ENCODE measurements around the gene ZNF821. TPM values are rescaled to one million over a fixed set of nuclear protein-coding genes. Genes with fewer than 3 reads are reported as not detected.
"Not testable (repeated sequence)": the region's sequence is repeated elsewhere in the genome, so short reads cannot be mapped to it uniquely, and the experiment has no call there.

ZNF821 gene
- total RNA-seq, 1 donor from 2014 or later, result 35.1 TPM

DNA sequence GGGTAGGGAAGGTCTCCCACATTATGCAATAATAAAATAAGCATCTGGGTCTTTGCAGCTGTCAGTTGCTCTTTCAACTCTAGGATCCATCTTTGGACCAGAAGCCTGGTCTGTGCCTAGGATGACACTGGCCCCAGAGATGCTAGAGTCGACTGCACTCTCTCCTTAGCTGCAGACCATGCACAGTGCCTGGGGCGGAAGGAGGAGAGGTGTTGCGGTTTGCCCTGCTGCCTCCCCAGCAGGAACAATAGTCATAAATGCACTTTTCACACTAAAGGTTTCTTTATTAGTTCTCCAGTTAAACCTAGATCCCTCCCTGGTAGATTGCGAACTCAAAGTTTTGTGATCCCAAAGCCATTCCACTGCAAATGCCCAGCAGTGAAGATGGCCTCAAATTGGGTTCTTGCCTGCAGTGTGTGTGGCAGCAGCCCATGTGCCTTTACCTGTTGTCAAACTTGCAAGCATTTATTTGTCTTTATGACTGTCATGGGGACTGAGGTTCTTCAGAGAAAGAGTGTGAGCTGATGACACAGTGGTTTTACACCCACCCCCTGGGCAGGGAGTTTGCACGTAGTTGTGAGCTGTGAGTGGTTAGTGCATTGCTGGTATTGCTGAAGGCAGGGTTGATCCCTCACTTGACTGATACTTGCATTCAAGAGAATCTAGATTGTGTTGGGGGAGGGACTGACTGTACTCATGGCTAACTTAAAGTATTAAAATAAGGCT is 27.9 kb downstream of the ZNF821 start:
- no peak for DNase-seq

DNA sequence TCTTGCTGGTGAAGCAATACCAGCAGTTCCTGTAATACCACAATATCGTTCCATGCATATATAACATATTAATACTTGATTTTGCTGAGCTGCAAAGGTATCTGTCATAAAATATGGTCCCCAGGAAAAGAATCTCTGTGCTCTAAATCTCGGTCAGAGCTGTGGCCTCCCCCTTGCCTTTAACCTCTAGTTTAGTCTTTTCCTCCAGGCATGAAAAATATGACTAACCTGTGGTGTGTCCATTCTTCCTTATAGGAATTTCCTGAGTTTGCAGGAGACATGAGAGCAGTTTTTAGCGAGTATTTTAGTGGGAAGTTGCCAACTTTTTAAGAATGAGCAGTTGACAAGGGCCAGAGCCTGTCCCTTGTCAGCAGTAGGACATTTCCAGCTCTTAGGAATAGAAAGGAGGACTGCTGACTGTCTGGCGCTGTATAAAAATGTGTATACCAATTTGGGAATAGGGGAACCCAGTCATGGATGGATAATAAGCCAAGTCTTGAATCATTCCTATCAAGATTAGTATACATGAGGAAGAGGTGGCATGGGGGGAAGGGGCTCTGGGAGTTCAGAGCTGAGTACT is 29.5 kb downstream of the ZNF821 start:
- DNase-seq, result no peak

DNA sequence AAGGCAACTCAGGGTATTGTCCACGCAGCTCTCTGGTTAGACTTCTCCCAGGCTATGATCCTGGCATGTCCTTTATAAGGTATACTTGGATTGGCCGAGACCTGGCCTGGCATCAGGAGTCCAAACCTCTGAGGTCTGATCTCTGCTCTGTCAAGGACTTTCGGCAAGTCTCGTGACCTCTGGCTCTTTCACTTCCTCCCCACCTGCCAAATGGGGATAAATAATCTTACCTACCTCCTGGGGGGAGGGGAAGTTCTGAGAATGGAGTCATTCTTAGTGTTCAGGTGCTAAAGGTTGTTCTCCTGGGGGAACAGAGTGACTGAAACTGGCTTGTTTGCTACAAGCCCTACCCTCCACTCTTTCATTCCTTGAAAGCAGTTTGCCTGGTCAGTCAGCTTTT is 30.6 kb downstream of the ZNF821 start:
- no peak for DNase-seq

DNA sequence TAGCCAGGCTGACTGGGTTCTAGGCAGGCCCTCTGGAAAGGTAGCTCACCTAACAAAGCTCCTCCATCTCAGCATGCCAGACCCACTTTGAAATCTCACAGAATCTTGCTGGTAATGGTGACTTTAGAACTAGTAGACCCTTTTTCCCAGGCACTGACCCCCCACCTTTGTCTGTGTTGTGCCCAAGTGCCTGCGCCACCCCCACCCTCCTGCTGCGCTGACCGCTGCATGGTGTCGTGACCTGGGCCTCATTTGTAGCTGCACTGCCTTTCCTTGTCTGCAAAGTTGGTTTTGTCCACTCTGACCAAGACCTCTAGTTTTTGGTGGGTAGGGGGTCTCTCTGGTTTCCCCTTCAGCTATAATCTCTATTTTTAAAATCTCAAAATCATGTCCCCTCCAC is 31.4 kb downstream of the ZNF821 start:
- no peak for DNase-seq

DNA sequence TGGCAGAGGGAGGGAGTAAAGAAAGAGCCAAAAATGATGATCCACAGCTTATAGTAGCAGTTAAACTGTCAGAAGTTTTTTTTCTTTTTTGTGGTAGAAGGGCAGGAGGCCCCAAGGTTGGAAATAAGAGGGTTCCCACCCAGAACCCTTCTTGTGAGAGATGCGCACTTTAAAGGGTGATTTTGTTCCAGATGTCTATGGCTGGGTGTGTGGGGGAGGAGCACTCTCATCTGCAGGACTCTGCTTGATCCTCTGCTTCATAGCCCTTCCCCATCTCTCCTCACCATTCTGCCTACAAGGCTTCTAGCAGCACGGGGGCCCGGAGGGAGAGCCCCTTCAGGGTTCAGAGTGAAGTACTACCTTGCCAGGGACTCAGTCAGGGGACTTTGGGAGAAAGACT is 31.8 kb downstream of the ZNF821 start:
- no peak for DNase-seq

DNA sequence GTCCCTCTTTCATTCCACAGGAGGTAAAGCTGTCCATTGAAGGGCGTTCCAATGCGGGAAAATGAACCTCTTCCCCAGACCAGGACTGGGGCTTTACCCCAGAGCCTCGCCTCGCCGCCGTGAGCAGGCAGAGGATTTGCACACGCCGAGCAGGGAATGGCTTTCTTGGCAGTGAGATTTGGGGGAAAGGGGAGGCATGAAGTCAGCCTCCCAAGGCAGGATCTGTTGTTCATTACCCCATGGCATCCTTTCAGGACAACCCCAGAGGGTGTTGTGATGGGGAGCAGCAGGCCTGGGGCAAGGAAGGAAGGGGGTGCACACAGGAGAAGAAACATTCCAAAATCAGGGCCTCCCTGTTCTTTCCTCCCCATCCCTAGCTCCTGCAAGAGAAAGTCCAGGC is 32.2 kb downstream of the ZNF821 start:
- DNase-seq, result no peak

DNA sequence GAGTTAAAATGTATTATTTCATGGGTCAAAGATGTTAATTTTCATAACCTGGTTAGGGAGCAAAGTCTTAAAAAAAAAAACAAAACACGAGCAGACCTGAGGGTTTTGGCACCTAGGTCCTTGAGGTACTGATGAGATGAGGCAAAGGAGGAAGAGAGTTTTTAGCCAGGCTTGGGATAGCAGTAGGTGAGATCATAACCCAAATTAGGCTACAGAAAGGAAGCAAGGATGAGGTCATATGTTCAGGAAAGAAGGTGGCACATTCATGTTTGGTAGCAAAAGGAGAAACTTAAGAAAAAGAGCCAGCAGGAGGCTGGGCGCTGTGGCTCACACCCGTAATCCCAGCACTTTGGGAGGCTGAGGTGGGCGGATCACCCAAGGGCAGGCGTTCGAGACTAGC is 35.4 kb downstream of the ZNF821 start:
- DNase-seq, result no peak

DNA sequence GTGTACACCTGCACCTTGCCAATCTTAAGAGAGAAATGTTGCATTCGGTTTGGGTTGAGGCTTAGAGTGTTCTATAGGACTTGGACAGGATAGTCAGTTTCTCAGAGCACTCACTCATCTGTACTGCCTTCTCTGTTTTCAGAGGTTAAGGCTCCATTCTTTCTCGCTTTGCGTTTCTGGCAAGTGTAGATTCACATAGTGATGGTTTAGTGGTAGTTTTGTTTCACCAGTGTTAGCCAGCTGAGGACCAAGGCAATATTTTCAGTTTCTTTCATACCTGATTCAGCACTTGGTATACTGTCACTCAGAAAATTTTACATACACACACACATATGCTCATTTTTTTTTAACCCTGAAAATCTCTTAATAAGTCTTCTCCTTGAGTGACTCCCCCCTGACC is 36.9 kb downstream of the ZNF821 start:
- no peak for DNase-seq

DNA sequence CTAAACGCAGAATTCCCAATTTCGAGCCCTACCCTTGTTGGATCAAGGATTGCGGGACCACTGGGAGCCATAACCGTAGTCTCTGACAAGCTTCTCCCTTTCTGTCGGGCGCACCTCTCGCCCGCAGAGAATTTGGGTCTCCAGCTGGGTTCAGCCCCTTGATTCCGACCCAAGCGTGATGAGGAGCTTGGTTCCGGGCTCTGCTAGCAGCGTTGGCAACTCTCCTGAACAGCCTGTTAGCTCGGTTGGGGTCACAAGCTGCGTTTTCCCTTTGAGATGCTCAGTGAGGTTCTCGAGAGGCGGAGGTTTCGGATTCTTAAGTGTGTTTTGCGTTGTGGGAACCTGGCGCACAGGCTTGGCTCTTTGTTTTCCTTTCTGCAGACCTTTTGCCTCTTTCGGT is 37.6 kb downstream of the ZNF821 start:
- DNase-seq, result no peak

DNA sequence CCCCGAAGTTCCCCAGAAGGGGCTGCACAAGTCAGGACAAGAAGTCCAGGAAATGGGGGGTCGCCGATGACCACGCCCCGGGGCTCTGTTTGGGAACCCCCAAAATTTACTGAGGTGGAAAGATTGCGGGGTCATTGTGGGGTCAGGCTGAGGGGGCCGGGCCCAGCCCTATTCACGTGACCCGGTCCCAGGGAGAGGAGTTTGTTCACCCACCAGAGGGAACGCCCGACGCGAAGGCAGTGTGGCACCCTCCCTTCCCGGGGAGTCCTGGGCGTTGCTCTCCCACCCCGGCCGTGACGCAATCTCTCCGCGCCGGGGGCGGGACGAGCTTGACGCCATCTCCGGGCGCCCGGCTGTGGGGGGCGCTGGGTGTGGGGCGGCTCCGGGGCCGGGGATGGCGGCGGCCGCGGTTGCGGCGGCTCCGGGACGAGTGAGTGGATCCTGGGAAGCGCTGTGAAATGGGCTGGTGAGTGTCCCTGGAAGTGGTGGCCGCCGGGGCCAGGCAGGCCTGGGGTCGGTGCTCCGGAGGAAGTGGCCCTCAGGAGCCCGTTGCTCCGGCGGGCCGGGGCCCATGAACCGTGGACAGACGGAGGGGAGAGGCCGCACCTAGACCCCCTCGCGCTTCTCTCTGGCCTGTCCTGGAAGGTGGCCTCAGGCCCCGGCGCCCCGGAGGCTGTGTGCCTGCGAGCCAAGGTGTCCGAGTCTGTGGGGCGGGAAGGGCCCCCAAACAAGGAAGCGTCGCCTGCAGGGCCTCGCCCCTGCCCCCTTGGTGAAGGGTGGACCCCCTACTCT is 38.1 kb downstream of the ZNF821 start, which contains the start of gene ATXN1L:
Gene ATXN1L (plus strand): TSS at position 338 of the 792 bp plus-strand sequence. CDS start 3,765 bp downstream, outside the sequence.
- peak; percentile 83 for DNase-seq

DNA sequence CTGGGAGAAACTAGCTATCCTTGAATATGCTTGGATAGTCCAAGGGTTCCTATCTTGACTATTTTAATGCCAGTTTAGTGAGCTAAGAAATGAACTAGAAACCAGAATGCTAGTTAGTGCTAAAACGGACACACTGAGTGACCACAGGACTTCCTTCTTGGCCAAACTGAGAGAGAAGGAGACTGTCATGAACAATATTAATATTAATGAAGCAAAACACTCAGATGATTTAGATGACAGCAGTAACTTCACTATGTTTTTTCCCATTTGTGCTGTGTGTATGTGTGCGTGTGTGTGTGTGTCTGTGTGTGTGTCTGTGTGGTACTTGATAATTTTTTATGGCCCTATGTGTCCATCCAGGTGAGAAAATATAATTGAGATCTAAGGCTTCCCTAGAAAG is 40.4 kb downstream of the ZNF821 start:
- DNase-seq, result no peak

DNA sequence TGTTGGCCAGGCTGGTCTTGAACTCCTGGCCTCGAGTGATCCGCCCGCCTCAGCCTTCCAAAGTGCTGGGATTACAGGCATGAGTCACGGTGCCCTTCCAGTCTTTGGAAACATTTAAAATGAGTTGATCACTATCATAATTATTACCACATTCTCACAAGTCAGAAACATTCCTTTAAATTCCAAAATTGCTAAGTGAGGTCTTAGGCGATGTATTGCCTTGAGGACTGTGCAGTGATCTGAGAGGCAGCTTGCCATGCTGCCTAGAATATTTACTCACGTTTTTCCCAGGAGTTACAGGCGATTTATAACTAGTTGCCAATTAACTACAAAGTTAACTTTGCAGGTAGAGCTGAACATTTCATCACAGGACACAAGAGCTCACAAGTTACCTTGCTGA is 43.9 kb downstream of the ZNF821 start:
- DNase-seq, result no peak

DNA sequence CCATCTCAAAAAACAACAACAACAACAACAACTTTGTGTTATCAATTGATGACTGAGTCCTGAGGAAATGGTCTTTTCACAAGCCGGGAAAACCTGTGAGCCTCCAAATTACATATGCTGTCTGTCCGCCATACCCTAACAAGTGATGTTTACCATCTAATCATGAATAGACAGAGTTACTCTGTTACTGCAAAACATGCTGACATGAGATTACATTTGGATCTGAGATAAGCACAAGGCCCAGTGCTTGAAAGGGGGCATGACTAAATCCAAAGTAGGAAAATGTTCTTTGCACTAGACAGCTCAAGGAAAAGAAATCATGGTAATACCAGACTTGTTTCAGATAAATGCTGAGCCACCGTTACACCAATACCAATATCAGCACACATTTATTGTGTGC is 46.8 kb downstream of the ZNF821 start:
- no peak for DNase-seq

DNA sequence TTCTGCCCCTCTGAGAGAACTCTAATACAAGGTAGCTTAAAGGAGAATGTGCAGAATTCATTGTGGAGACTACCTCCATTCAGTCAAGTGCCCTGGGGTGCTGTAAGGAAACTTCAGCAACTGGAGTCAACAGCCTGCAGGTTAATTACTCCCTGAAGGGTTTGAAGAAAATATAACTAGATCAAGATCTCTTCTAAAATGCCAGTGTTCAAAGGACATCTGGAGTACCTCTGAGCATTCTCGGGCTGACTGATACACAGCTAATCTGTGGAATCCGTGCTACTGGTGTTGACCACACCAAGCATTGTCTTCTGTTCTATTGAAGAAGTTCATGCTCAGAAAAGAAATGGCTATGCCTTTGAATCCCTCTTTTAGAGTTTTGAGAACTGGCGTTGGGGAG is 49.7 kb downstream of the ZNF821 start:
- no peak for DNase-seq

DNA sequence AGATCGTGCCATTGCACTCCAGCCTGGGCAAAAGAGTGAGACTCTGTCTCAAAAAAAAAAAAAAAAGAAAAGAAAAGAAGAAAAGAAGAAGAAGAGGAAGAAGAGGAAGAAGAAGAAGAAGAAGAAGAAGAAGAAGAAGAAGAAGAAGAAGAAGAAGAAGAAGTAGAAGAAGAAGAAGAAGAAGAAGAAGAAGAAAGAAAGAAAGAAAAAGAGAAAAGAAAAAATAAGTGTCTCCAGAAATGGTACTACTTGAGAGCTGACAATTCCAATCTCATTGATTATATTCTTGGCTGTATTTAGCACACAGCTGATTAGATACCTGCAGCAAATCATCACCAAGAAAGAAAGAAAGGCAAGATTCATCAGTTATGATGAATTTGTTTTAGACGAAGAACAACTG is 51.9 kb downstream of the ZNF821 start:
- not testable (repeated sequence) for DNase-seq

DNA sequence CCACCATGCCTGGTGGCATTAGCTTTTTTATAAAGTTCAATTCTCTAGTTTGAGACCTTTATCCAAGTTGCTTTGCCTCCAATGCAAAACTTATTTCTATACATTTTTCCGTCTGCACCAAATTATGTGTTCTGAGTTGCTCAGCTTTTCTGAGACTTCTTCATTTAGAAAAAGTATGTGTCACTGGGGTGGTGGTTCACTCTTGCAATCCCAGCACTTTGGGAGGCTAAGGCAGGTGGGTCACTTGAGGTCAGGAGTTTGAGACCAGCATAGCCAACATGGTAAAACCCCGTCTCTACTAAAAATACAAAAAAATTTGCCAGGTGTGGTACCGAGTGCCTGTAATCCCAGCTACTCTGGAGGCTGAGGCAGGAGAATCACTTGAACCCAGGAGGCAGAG is 52.3 kb downstream of the ZNF821 start:
- not testable (repeated sequence) for DNase-seq

DNA sequence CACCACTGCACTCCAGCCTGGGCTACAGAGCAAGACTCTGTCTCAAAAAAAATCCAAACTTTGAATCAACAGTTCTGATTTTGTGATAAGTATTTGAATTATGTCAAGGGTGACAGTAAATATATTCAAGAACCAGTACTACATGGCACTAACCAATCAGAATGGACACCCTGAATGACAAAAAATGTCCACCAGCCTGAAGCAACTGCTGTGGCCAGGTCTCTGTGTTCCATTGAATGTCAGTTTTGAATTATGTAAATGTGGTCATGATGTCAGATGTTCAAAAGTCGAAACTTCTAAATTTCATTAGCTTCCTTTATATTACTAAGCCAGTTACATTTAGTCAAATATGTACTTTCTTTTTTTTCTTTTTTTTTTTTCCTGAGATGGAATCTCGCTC is 53.6 kb downstream of the ZNF821 start:
- DNase-seq, result no peak

DNA sequence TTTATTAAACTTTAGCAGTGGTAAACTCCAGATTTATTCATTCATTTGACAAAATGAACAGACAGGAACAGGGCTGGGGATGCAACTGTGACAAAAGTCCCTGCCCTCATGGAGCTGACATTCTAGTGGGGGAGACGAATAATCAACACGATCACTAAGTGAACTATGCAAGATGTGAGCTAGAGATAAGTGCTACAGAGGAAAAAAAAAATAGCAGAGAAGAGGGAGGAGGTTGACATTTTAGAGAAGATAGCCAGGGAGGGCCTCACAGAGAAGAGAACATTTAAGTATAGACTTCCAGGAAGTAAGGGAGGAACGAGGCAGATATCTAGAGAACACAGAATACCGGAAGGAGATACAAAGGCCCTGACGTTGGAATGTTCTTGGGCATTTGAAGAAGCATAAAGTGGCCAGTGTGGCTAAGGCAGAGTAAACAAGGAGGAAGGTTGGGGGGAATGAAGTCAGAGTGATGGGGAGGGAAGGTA is 57.4 kb downstream of the ZNF821 start:
- no peak for DNase-seq

DNA sequence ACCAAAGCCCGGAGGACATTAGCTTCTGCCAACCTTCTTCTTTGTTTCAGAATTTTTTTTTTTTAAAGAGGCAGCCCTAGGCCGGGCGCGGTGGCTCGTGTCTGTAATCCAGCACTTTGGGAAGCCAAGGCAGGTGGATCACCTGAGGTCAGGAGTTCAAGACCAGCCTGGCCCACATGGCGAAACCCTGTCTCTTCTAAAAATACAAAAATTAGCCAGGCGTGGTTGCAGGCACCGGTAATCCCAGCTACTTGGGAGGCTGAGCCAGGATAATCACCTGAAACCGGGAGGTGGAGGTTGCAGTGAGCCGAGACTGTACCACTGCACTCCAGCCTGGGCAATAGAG is 66.9 kb downstream of the ZNF821 start:
- DNase-seq, result not testable (repeated sequence)

DNA sequence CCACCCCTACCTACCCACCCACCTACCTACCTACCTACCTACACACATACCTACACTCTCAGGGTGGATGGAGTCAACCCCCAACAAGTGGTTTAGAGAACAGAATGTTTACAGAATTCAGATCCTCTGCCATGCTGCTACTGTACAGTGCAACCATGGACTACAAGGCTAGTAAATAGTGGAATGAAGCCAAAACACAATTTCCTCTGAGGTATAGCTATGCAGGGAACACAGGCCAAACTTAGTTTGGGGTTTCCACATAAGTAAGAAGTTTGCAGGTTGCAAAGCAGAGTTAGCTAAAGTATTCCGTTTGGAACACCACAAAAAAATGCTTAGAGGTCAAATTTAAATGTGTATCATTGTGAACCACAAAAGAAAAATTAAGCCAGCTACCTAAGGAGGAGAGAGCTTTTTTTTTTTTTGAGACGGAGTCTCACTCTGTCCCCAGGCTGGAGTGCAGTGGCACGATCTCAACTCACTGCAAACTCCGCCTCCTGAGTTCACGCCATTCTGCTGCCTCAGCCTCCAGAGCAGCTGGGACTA is 72.7 kb downstream of the ZNF821 start:
- no peak for DNase-seq

DNA sequence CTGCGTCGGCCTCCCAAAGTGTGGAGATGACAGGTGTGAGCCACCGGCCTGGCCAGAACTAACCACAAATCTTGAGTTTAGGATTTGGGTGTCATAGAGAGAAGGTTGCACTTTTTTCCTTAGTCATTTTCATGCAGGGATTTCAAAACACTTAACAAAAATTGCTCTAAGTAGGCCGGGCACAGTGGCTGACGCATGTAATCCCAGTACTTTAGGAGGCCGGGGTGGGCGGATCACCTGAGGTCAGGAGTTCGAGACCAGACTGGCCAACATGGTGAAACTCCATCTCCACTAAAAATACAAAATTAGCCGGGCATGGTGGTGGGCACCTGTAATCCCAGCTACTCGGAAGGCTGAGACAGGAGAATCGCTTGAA is 73.8 kb downstream of the ZNF821 start:
- DNase-seq, result not testable (repeated sequence)
